BE2C (cell line): ENCODE measurements around the gene LHFPL6.

Source experiments
- DNase-seq: peaks from one replicate; pipeline ENCODE4 v3.0.0-alpha.2; 2020
- H3K27me3 ChIP-seq: fragments of 250-450 bp; sonication (Bioruptor Pico); 2 replicates; pipeline ENCODE4 v1.5.1; 2020; ENCODE audit warnings: mild to moderate bottlenecking
- H3K36me3 ChIP-seq: fragments of 250-450 bp; sonication (Bioruptor Pico); 2 replicates; pipeline ENCODE4 v1.5.1; 2020; ENCODE audit warnings: mild to moderate bottlenecking
- H3K4me1 ChIP-seq: fragments of 250-450 bp; sonication (Bioruptor Pico); 2 replicates; pipeline ENCODE4 v1.5.1; 2020
- H3K4me3 ChIP-seq: 2 replicates; pipeline ENCODE4 v1.5.1; 2011; ENCODE audit warnings: low read depth, low read length
- H3K9me3 ChIP-seq: fragments of 250-450 bp; sonication (Bioruptor Pico); 2 replicates; pipeline ENCODE4 v1.5.1; 2020
- CTCF ChIP-seq: IDR thresholded peaks from 2 replicates; pipeline ENCODE4 v1.5.1; 2012; ENCODE audit warnings: mild to moderate bottlenecking, low read depth, low read length

LHFPL6 gene

GRCh38 chr13:39599842-39600241, 3.2 kb downstream of the LHFPL6 start:
- DNase-seq, result no peak
- Histone ChIP-seq H3K9me3 (no peaks in the 10 kb centered on the region), H3K4me1 (no peaks in the 10 kb centered on the region), H3K4me3 (no peak overlapping the region), H3K27me3 (peaks cover 59% of the 10 kb centered on the region), H3K36me3 (no peaks in the 10 kb centered on the region)
- no peak for TF ChIP-seq CTCF

- Histone ChIP-seq H3K27me3 (peaks cover 51% of the 10 kb centered on the region), H3K4me1 (no peaks in the 10 kb centered on the region), H3K4me3 (no peak overlapping the region), H3K36me3 (no peaks in the 10 kb centered on the region), H3K9me3 (no peaks in the 10 kb centered on the region)
- TF ChIP-seq CTCF, result no peak
- no peak for DNase-seq
These were observed 4.0 kb downstream of the LHFPL6 start for GRCh38 chr13:39599012-39599411.

GRCh38 chr13:39597838-39598237, 5.2 kb downstream of the LHFPL6 start:
- Histone ChIP-seq H3K36me3 (no peaks in the 10 kb centered on the region), H3K4me3 (no peak overlapping the region), H3K9me3 (no peaks in the 10 kb centered on the region), H3K27me3 (peaks cover 42% of the 10 kb centered on the region), H3K4me1 (no peaks in the 10 kb centered on the region)
- TF ChIP-seq CTCF, result no peak
- DNase-seq, result no peak

GRCh38 chr13:39596685-39597084, 6.3 kb downstream of the LHFPL6 start:
- Histone ChIP-seq H3K27me3 (peaks cover 31% of the 10 kb centered on the region), H3K36me3 (no peaks in the 10 kb centered on the region), H3K9me3 (no peaks in the 10 kb centered on the region), H3K4me3 (no peak overlapping the region), H3K4me1 (no peaks in the 10 kb centered on the region)
- no peak for TF ChIP-seq CTCF
- DNase-seq, result no peak

- TF ChIP-seq CTCF, result no peak
- Histone ChIP-seq H3K4me1 (no peaks in the 10 kb centered on the region), H3K4me3 (no peak overlapping the region), H3K9me3 (no peaks in the 10 kb centered on the region), H3K27me3 (peaks cover 26% of the 10 kb centered on the region), H3K36me3 (no peaks in the 10 kb centered on the region)
- no peak for DNase-seq
These were observed 6.8 kb downstream of the LHFPL6 start for GRCh38 chr13:39596176-39596575.

- H3K27me3 ChIP-seq, result no peaks in the 10 kb centered on the region
- H3K36me3 ChIP-seq, result no peaks in the 10 kb centered on the region
- TF ChIP-seq CTCF, result no peak
- H3K4me1 ChIP-seq, result no peaks in the 10 kb centered on the region
- H3K9me3 ChIP-seq, result no peaks in the 10 kb centered on the region
- H3K4me3 ChIP-seq, result no peak overlapping the region
- DNase-seq, result no peak
These were observed 12.4 kb downstream of the LHFPL6 start for GRCh38 chr13:39590466-39591036.
